ENCODE results near the gene SOX15.
A peak's percentile ranks its signal among the peaks of the same experiment; 100 is the strongest.
"Not testable (repeated sequence)": the region's sequence is repeated elsewhere in the genome, so short reads cannot be mapped to it uniquely, and the experiment has no call there.

Gene SOX15

DNA sequence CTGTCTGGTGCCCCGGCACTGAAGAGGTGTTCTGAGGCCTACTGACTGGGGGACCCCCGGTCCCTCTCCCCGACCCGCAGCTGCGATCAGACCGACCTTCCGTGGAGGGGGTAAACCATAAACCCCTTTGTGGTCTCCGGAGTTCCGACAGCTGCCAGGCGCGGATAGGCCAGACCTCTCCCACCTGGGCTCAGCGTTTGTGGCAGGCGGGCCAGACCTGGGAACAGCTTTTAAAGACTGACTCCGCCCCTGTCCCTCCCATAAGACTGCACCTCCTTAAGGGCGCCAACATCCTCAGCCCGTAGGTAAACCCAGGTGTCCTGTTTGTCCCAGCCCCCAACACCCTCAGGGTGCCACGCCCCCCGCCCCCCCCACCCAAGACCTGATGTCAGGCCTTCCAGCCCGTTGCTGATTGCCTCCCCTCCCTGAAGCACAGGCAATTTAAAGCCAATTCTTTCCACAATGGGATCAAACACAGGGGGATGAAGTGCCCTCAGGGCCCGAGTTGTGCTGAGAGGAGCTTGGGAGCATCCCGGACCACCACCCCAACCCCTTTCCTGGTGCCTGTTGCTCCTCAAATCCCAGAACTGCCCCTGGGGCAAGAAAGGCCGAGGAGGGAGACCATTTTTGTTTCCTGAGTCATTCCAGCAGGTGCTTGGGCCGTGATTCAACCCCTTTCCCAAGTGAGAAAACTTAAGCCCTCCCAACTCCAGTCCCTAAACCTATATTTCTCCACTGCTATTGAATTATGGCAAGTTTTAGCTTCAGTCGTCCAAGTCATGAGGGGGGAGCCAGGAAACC, at the start of gene SOX15:
Gene SOX15 (minus strand): TSS at position 204 of the 801 bp plus-strand sequence. CDS start 418 bp downstream, outside the sequence.
- no peak for DNase-seq

DNA sequence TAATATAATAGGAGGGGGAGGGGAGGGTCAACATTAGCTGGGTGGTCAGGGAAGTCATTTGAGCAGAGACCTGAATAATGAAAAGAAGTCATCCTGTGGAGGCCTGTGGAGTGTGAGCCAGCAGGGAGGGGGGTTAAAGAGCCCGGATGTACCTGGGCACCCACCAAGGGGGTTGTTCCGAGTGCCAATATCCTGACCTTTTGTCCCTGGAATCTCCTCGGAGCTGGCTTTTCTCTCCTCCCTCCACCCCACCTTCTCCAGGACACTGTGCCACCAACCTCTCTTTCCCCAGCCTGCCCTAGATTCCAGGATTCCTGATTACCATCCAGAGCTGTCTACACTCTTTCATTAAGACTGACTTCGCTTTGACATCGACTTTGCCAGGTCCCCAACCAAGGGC, 46.3 kb upstream of the SOX15 start:
- DNase-seq = no peak

- no peak for DNase-seq
Observed at GRCh38 chr17:7634384-7634783, 44.5 kb upstream of the SOX15 start.

DNA sequence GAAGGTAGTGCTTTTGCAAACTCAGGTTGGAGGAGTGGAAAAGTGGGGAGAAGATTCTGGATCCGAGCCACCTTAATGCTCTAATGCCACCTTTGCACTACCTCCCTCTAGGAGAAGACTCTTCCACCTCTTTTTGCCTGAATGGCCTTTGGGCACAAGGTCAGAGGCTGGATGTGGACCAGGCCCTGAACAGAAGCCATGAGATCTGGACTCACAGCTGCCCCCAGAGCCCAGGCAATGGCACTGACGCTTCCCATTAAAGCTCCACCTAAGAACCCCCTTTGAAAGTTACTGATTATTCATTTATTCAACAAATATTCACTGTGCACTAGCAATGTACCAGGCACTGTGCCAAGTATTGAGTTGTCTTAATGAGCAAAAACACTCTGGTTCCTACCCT, 43.2 kb upstream of the SOX15 start:
- DNase-seq = no peak

DNA sequence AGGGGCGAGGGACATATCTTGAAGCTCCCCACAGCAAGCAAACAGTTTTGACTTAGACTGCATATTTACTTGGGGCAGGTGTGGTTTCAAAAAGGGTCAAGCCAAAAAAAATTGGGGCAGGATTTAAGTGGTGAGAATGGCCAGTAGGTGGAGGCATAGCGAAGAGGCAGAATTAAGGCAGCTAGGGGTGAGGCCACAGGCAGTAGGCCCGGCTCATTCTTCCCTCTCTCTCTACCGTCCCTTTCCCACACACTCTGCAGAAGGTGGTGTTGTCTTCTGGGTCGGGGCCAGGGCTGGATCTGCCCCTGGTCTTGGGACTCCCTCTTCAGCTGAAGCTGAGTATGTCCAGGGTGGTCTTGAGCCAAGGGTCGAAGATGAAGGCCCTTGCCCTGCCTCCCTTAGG, 42.6 kb upstream of the SOX15 start:
- DNase-seq = no peak

GRCh38 chr17:7631398-7632380, 41.8 kb upstream of the SOX15 start:
- DNase-seq = no peak

GRCh38 chr17:7629939-7630571, 40.2 kb upstream of the SOX15 start, which contains the start of gene SHBG:
Gene SHBG, plus strand, starts transcription at chr17:7630135. Its CDS starts 38 bp downstream, at chr17:7630173.
- no peak for DNase-seq

DNA sequence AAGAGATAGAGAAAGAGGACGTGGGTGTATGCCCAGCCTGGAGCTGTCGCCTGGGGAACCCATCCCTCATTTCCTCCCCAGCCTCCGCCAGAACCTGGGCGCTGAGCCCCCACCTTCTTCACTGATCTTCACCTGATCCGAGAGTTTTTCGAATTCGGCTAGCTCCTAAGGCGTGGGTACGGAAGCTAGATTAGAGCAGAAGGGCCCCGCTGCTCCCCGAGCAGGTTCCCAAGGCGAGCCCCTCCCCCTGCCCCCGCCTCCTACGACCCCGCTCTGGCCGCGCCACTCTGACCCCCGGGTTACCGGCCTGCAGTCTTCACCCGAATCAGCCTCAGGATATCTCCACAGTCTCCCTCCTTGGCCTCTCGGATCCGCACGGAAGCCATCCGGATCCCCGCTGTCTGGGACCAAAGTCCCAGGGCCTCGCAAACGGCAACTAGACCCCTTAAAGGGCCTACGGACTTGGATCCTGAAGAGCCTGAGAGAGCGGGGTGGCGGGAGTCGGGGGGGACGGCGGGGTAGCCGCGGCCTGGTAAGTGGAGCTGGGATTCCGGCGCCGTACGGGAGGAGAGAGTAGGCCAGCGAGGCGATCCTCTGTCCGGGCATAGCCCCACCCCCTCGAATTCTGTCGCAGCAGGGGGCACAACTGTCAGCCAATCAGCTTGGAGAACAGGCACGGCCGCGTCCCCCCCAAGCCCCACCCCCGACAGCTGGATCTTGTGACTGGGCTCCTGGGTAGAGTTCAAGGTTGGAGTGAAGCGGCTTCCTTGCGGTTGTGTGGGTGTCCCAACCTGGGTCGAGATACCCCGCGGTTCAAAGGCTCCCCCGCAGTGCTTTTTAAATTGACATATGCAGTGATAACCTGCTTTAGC, 37.6 kb upstream of the SOX15 start, which contains the start of gene SAT2:
Gene SAT2 (minus strand): TSS at position 572 of the 872 bp plus-strand sequence. CDS start 186 bp downstream, at position 386.
- peak; percentile 76 for DNase-seq

DNA sequence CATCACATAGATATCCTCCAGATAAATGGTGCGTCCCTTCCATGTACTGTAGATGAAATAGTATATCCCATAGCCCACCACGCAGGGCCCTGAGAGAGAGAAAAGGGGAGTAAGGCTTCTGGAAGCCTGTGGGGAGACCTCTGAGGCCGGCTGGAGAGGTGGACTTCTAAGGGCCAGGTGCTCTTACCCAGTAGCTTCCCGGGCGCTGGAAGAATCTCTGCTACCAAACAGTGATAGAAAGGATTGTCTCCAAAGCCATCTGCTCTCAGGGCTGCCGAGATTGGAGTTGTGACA, 37.0 kb upstream of the SOX15 start:
- no peak for DNase-seq

GRCh38 chr17:7626307-7626706, 36.4 kb upstream of the SOX15 start:
- no peak for DNase-seq

GRCh38 chr17:7625749-7626148, 35.9 kb upstream of the SOX15 start:
- not testable (repeated sequence) for DNase-seq

GRCh38 chr17:7623661-7624060, 33.8 kb upstream of the SOX15 start:
- DNase-seq = no peak

GRCh38 chr17:7620835-7621234, 30.9 kb upstream of the SOX15 start:
- no peak for DNase-seq

DNA sequence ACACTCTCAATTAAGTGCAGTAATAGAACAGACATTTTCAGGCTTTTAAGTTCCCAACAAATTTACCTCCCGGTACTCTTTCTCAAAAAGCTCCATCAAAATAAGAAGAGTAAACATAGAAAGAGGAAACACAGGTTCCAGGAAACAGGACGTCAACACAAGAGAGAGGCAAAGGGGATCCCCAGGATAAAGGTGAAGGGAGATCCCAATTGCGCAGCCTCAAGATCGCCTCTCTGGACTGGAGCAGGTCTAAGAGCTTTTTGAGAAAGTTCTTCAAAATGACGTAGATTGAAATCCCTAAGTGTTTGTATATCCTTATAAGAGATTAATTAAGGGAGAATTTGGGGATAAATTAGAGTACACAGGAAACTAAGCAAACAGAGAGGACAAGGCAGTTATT, 28.7 kb upstream of the SOX15 start:
- DNase-seq = no peak

DNA sequence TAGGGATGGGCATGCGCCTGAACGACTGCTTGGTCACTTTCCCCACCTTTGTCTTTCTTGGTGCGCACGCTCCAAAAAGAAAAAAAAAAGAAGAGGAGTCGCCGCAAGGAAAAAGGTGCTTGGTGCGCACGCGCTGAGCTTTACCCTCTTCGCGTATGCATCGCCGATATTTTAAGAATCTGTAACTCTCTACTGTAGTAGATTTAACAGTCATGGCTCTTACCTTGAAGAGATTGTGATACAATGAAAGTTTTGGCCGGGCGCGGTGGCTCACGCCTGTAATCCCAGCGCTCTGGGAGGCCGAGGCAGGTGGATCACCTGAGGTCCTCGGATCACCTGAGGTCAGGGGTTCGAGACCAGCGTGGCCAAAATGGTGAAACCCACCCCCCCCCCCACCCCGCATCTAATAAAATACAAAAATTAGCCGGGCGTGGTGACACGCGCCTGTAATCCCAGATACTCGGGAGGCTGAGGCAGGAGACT, 25.4 kb upstream of the SOX15 start:
- no peak for DNase-seq

DNA sequence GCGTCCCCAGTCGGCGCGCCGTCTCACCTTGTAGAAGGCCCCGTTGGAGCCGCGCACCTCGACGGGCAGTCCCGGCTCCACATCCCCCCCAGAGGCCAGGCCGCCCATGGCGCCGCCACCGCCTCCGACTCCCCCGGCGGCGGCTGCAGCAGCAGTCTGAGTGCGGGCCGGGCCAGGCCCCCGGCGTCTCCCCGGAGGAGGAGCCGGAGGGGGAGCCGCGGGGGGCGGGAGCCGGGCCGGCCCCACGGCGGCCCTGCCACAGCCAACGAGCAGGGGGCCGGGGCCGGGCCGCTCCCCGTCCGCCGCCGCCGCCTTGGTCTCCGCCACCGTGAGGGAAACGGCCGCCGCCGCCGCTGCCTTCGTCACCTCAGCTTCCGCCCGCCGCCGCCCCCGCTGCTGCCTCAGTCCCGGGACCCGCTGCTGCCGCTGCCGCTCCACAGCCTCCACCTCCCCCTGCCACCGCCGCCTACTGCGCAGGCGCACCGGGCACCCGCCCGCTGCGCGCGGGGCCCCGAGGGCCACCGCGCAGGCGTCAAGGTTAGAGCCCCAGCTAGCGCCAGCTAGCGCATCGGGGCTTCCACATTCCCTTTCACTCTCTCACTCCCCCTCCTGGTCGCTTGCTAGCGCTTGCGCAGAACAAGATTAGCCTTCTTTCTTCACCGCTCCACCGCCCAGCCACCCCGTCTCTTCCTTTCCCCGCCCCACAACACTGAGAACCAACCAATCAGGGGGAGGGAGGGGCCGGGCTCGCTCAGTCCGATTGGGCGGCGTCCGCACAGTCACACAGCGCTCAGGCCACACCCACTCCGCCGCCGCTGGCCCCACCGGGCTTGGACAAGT, 24.8 kb upstream of the SOX15 start, which contains the start of gene FXR2:
Gene FXR2 (minus strand): TSS at position 473 of the 840 bp plus-strand sequence. CDS start 365 bp downstream, at position 108.
- peak; percentile 95 for DNase-seq

GRCh38 chr17:7613769-7614424, 24.0 kb upstream of the SOX15 start:
- DNase-seq = no peak

DNA sequence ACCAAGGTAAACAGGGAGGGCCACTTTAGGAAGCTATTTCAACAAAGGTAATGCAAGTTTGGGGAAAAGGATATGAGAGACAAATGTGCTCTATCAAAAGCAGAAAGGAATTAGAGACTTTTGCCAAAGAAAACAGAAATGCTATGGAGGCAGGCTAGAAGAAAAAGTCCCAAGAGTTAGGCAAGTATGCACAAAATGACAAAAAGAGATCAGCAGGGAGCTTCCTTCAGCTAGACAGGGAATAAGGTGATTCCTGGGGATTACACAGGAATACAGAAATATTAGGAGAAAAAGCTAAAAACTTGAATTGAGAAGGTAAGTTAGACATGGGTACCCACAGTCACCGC, 22.4 kb upstream of the SOX15 start:
- no peak for DNase-seq

GRCh38 chr17:7611635-7612293, 21.9 kb upstream of the SOX15 start:
- DNase-seq = no peak

DNA sequence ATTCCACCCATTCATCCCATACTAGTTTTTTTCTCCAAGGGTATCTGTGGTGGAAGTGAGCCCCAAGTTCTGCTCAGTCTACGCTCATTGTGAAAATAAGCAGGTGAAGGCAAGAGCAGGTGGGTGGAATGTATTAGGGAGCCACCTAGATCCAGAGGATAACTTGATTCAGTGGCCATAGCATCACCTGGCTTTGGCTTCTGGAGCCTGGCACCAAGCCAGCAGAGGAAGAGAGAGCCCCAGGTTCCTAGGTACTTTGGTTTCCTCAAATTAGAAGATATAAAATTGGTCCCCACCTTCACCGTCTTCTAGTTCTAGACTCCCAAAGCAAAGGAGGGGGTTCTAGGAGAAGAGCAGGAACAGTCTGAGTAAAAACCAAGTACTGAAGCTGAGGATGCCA, 20.7 kb upstream of the SOX15 start:
- no peak for DNase-seq

Measured in activated CD4-positive, CD25-positive, alpha-beta regulatory T cell treated with anti-CD3 and anti-CD28 coated beads, Interleukin-2, amount 50 U/mL, for 72 hours (primary cell).